Measurements from ENCODE around the gene UBE2G1. TPM values are rescaled to one million over a fixed set of nuclear protein-coding genes. Genes with fewer than 3 reads are reported as not detected.

The UBE2G1 gene
- total RNA-seq, 4 donors from 2014 or later = 16.5 to 51.8 (median 33.9) TPM

GRCh38 chr17:4314179-4314578, 52.3 kb downstream of the UBE2G1 start:
- H3K27ac ChIP-seq = no peak overlapping the region
- no peaks in the 10 kb centered on the region for H3K9me3 ChIP-seq
- TF ChIP-seq POLR2A (IDR thresholded peaks at IDR 0.05) = no peak
- TF ChIP-seq, protein P1, sequence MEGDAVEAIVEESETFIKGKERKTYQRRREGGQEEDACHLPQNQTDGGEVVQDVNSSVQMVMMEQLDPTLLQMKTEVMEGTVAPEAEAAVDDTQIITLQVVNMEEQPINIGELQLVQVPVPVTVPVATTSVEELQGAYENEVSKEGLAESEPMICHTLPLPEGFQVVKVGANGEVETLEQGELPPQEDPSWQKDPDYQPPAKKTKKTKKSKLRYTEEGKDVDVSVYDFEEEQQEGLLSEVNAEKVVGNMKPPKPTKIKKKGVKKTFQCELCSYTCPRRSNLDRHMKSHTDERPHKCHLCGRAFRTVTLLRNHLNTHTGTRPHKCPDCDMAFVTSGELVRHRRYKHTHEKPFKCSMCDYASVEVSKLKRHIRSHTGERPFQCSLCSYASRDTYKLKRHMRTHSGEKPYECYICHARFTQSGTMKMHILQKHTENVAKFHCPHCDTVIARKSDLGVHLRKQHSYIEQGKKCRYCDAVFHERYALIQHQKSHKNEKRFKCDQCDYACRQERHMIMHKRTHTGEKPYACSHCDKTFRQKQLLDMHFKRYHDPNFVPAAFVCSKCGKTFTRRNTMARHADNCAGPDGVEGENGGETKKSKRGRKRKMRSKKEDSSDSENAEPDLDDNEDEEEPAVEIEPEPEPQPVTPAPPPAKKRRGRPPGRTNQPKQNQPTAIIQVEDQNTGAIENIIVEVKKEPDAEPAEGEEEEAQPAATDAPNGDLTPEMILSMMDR (IDR thresholded peaks at IDR 0.05) = no peak
- intact Hi-C loops (cut with DNase I; ENCODE audit: low total_unique reads) = no loop called here
- no peaks in the 10 kb centered on the region for H3K27me3 ChIP-seq
- H3K36me3 ChIP-seq = no peaks in the 10 kb centered on the region
- no peak for DNase-seq
- peaks cover 7 to 8% of the 10 kb centered on the region in 2 donors for H3K4me1 ChIP-seq
- H3K4me3 ChIP-seq = no peak overlapping the region

GRCh38 chr17:4313221-4314114, 53.0 kb downstream of the UBE2G1 start:
- DNase-seq = no peak
- Histone ChIP-seq H3K27me3 (no peaks in the 10 kb centered on the region), H3K4me1 (peaks cover 6 to 7% of the 10 kb centered on the region in 2 donors), H3K36me3 (no peaks in the 10 kb centered on the region), H3K9me3 (no peaks in the 10 kb centered on the region), H3K4me3 (no peak overlapping the region), H3K27ac (no peak overlapping the region)
- intact Hi-C loops (cut with DNase I; ENCODE audit: low total_unique reads) = no loop called here
- no peak for TF ChIP-seq POLR2A (IDR thresholded peaks at IDR 0.05)
- TF ChIP-seq, protein P1 (IDR thresholded peaks at IDR 0.05) = no peak

GRCh38 chr17:4310354-4311060, 56.0 kb downstream of the UBE2G1 start:
- DNase-seq = no peak
- H3K27ac ChIP-seq = no peak overlapping the region
- H3K36me3 ChIP-seq = no peaks in the 10 kb centered on the region
- intact Hi-C loops (cut with DNase I; ENCODE audit: low total_unique reads) = no loop called here
- peaks cover 0 to 7% of the 10 kb centered on the region in 2 donors for H3K4me1 ChIP-seq
- no peak for TF ChIP-seq POLR2A (IDR thresholded peaks at IDR 0.05)
- TF ChIP-seq, protein P1 (IDR thresholded peaks at IDR 0.05) = no peak
- no peak overlapping the region for H3K4me3 ChIP-seq
- no peaks in the 10 kb centered on the region for H3K27me3 ChIP-seq
- no peaks in the 10 kb centered on the region for H3K9me3 ChIP-seq

DNA sequence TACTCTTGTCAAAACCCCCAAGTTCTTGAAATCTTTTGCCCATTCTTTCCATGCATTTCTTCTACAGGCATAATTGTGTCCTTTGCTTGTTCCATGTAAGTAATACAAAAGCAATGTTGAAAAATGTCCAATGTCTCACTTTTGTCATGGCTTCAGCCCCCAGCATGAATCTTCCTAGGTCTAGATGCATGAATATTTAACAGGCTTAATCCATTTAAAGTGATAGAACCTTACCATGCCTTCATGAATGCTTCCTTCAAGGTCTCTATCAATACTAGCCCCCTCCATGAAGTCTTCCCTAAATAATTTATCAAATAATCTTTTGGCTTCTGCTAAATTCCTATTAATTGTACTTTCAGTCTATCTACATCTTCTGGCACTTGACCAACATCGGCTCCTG, 56.6 kb downstream of the UBE2G1 start:
- Histone ChIP-seq H3K36me3 (no peaks in the 10 kb centered on the region), H3K4me3 (no peak overlapping the region), H3K27me3 (no peaks in the 10 kb centered on the region), H3K27ac (no peak overlapping the region), H3K9me3 (no peaks in the 10 kb centered on the region), H3K4me1 (peaks cover 0 to 7% of the 10 kb centered on the region in 2 donors)
- intact Hi-C loops (cut with DNase I; ENCODE audit: low total_unique reads) = no loop called here
- DNase-seq = no peak
- TF ChIP-seq, protein P1 (IDR thresholded peaks at IDR 0.05) = no peak
